Smooth muscle cell of bladder (primary cell): ENCODE data around the gene BNC1. TPM values are rescaled to one million over a fixed set of nuclear protein-coding genes. Genes with fewer than 3 reads are reported as not detected.

Experiments
- total RNA-seq: library from RNA; depleted of rRNA; stranded (reverse); fragments of >200 nt; gene quantifications from 2 replicates; pipeline ENCODE4 v1.2.3, GENCODE V29; 2014

Gene BNC1, protein sequence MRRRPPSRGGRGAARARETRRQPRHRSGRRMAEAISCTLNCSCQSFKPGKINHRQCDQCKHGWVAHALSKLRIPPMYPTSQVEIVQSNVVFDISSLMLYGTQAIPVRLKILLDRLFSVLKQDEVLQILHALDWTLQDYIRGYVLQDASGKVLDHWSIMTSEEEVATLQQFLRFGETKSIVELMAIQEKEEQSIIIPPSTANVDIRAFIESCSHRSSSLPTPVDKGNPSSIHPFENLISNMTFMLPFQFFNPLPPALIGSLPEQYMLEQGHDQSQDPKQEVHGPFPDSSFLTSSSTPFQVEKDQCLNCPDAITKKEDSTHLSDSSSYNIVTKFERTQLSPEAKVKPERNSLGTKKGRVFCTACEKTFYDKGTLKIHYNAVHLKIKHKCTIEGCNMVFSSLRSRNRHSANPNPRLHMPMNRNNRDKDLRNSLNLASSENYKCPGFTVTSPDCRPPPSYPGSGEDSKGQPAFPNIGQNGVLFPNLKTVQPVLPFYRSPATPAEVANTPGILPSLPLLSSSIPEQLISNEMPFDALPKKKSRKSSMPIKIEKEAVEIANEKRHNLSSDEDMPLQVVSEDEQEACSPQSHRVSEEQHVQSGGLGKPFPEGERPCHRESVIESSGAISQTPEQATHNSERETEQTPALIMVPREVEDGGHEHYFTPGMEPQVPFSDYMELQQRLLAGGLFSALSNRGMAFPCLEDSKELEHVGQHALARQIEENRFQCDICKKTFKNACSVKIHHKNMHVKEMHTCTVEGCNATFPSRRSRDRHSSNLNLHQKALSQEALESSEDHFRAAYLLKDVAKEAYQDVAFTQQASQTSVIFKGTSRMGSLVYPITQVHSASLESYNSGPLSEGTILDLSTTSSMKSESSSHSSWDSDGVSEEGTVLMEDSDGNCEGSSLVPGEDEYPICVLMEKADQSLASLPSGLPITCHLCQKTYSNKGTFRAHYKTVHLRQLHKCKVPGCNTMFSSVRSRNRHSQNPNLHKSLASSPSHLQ
- total RNA-seq = 7.3 and 8.7 TPM in 2 replicates

DNA sequence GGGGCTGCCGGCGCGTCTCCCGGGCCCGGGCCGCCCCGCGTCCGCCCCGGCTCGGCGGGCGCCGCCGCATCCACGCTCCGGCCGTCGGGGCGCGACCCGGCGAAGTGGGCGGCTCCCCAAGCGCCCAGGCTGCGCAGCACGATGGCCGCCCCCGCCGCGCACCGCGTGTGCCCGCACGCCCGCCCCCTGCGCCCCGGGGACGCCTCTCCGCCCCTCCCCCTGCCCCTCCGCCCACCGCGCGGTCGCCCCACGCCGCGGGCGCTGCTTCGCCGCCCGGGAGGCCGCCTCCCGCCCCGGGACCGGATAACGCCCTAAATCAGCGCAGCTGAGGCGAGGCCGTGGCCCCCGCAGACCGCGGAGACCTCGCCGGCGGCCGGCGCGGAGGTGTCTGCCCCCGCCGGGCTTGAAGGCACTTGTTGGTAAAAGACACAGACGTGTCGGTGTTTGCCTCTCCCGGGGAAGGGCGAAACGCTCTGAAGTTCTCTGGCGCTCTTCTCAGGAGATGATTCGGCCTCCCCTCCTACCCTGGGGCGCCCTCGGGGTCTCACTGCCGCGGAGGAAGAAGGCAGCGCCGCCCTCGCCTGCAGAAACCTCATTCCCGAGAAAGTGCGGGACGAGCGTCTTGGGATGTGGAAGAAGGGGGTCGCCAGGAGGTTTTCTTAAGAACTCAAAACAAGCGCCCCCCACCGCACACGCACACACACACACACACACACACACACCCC, at the start of gene BNC1:
BNC1 (minus strand) TSS at position 106 of the 725 bp plus-strand sequence; CDS start at position 70, 36 bp downstream.

DNA sequence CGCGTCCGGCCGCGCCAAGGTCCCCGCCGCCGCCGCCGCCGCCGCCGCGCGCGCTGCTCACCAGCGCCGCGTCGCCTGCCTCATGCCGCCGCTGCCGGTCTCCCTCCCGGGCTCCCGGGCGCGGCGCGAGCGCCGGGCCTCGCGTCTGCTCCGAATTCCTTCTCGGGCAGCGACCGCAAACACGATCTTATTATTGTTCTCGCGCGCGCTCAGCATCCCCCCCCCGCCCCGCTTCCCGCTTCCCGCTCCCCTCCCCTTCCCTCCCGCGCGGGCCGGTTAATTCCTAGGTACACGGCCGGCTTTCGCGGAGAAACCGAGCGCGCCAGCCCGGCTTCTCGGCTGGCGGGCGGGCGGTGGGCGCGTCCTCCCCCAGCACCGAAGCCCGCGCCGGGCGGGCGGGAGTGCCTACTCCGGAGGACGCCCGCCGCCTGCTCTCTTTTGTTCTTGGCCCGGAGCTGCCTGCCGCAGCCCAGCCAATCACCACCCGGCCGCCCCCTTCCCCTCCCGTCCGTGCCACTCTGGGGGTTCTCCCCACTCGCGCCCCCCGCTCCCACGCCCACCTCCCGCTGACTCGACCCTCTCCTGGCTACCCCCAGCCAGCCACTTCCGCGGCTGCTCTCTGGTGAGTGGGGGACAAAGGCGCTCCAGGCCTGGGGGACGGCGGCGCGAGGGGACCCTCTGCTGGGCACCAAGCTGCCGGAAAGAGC, 76.7 kb downstream of the BNC1 start, which contains the start of gene HDGFL3:
HDGFL3 (minus strand) TSS at position 164 of the 707 bp plus-strand sequence. CDS start 409 bp downstream, outside the sequence.

Other genes starting within 250 kb of the BNC1 start
- gene BTBD1, start 217.4 kb downstream of the BNC1 start, total RNA-seq = 75.2 and 82.6 TPM in 2 replicates
- gene TM6SF1, start 177.0 kb downstream of the BNC1 start, total RNA-seq = 0.55 and 1.4 TPM in 2 replicates
- 21.6 and 42.0 TPM in 2 replicates for gene HDGFL3, start 76.8 kb downstream of the BNC1 start, total RNA-seq
- 0.18 and 0.28 TPM in 2 replicates for gene SH3GL3, start 162.7 kb upstream of the BNC1 start, total RNA-seq